HG02852 (cell line): ENCODE data around the gene FOXA1.

ENCODE experiments used
- ATAC-seq: cut with Tn5 transposase; IDR thresholded peaks from one replicate; pipeline ENCODE4 v1.9.1; 2021; ENCODE audit warnings: mild to moderate bottlenecking, moderate library complexity; ENCODE audit not compliant: unreplicated experiment

Gene FOXA1

GRCh38 chr14:37594971-37595808 is at the start of gene FOXA1, which contains the start of gene TTC6:
TSS of gene FOXA1 (minus strand) at chr14:37595249. CDS start at chr14:37594972, 277 bp downstream.
TSS of gene TTC6 (plus strand) at chr14:37595629. CDS start at chr14:37622065, 26,436 bp downstream.
- ATAC-seq, result no peak

- no peak for ATAC-seq
These were observed 48.7 kb upstream of the FOXA1 start for GRCh38 chr14:37643701-37644100.

- ATAC-seq, result no peak
These were observed 47.1 kb upstream of the FOXA1 start for GRCh38 chr14:37642125-37642524.

- ATAC-seq, result no peak
These were observed 46.1 kb upstream of the FOXA1 start for GRCh38 chr14:37641117-37641516.

- ATAC-seq, result no peak
These were observed 43.5 kb upstream of the FOXA1 start for GRCh38 chr14:37638599-37638998.

GRCh38 chr14:37637341-37637740 is 42.3 kb upstream of the FOXA1 start:
- no peak for ATAC-seq

- no peak for ATAC-seq
These were observed 30.8 kb upstream of the FOXA1 start for GRCh38 chr14:37625597-37626595.

GRCh38 chr14:37623971-37624370 is 28.9 kb upstream of the FOXA1 start:
- no peak for ATAC-seq

- ATAC-seq, result no peak
These were observed 28.4 kb upstream of the FOXA1 start for GRCh38 chr14:37623426-37623951.

- ATAC-seq, result no peak
These were observed 27.3 kb upstream of the FOXA1 start for GRCh38 chr14:37622231-37622923.

GRCh38 chr14:37620856-37621255 is 25.8 kb upstream of the FOXA1 start:
- no peak for ATAC-seq

GRCh38 chr14:37618498-37619028 is 23.5 kb upstream of the FOXA1 start:
- no peak for ATAC-seq

GRCh38 chr14:37617864-37618365 is 22.9 kb upstream of the FOXA1 start:
- ATAC-seq, result no peak

GRCh38 chr14:37616853-37617252 is 21.8 kb upstream of the FOXA1 start:
- ATAC-seq, result no peak

GRCh38 chr14:37615582-37616289 is 20.7 kb upstream of the FOXA1 start:
- no peak for ATAC-seq

- no peak for ATAC-seq
These were observed 16.0 kb upstream of the FOXA1 start for GRCh38 chr14:37610945-37611523.

- ATAC-seq, result no peak
These were observed 13.6 kb upstream of the FOXA1 start for GRCh38 chr14:37608649-37609048.

- no peak for ATAC-seq
These were observed 11.6 kb upstream of the FOXA1 start for GRCh38 chr14:37606678-37607077.

- no peak for ATAC-seq
These were observed 8.7 kb upstream of the FOXA1 start for GRCh38 chr14:37603688-37604251.
